H1 (cell line): ENCODE results near the gene NAA11. TPM values are rescaled to one million over a fixed set of nuclear protein-coding genes. Genes with fewer than 3 reads are reported as not detected.

Experiments used
- CHD1 ChIP-seq: IDR thresholded peaks from 2 replicates; pipeline ENCODE4 v1.6.1; 2012; ENCODE audit warnings: low read depth, low read length, improper control_type of control experiment
- GTF2F1 ChIP-seq: IDR thresholded peaks from 2 replicates; pipeline ENCODE4 v1.6.1; 2012; ENCODE audit warnings: low read depth, low read length, improper control_type of control experiment, borderline replicate concordance
- polyA plus RNA-seq, 7 experiments: library from polyadenylated mRNA; depleted of rRNA in 3 of 7; stranded (reverse) in 5 of 7; unstranded in 2 of 7; fragments of >200 nt in 5 of 7; fragments of 200-250 nt in 2 of 7; gene quantifications; 1 replicate in 5 of 7; 2 replicates in 1 of 7; 4 replicates in 1 of 7; pipeline versions ENCODE4 v1.2.1 to v1.2.3, GENCODE V29; 2011 to 2013; ENCODE audit warnings: missing spikeins in 2 of 7, mixed read lengths in 2 of 7
- total RNA-seq: library from RNA; stranded (reverse); fragmentation: NEBNext Ultra II Directional; extraction: Animal tissue kit (Norgen Biotek cat#: 25700); gene quantifications from 2 replicates; pipeline ENCODE4 v1.2.1, GENCODE V29; 2021

NAA11 gene
- total and polyA plus RNA-seq, 2 of the 8 experiments (the other 6 are each of a cell fraction or from before 2014, with no cell fraction given): not detected

GRCh38 chr4:79360006-79360405 is 34.1 kb upstream of the NAA11 start (continued):
- TF ChIP-seq CHD1 (no peak), GTF2F1 (no peak)
- TF ChIP-seq, all 59 proteins: peak for 0
